Prostate gland (tissue), 2 donors: ENCODE data around the gene C1orf105.

ENCODE experiments used
- POLR2A ChIP-seq: fragments of 450-650 bp; IDR thresholded peaks from one replicate; pipeline ENCODE4 v1.6.1; 2016; ENCODE audit warnings: antibody characterized with exemption, mild to moderate bottlenecking
- POLR2AphosphoS5 ChIP-seq: sonication (generic); formaldehyde crosslinking; IDR thresholded peaks from one replicate; pipeline ENCODE4 v1.6.1; 2017; ENCODE audit warnings: antibody characterized with exemption
- TF ChIP-seq, protein P1 (sequence below), 4 experiments: fragments of 200-600 bp in 2 of 4; fragments of 450-650 bp in 2 of 4; sonication (generic) in 2 of 4; IDR thresholded peaks; 1 replicate in 3 of 4; 2 replicates in 1 of 4; pipeline ENCODE4 v1.5.1; 2016 to 2019; ENCODE audit warnings: antibody characterized with exemption in 4 of 4, mild to moderate bottlenecking in 2 of 4, moderate library complexity in 2 of 4

DNA sequence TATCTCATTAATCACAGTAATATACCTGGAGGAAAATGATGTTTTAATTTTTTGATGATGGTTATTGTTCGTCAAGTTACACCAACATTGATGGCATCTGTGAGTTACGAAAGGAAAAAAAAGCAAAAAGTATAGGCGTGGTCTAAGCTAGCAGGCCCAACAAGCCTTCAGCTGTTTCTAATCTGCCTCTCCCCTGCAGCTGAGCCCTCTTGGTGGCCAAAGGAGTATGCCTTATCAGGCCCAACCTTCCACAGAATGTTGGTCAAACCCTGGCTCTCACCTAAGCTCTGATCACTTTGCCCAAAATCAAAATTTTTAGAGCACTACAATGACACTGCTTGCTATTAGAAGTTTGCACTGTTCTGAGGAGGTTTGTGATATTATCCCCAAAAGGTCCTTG, 4.9 kb downstream of the C1orf105 start:
- TF ChIP-seq POLR2A (no peak), POLR2AphosphoS5 (no peak)
- TF ChIP-seq, protein P1, sequence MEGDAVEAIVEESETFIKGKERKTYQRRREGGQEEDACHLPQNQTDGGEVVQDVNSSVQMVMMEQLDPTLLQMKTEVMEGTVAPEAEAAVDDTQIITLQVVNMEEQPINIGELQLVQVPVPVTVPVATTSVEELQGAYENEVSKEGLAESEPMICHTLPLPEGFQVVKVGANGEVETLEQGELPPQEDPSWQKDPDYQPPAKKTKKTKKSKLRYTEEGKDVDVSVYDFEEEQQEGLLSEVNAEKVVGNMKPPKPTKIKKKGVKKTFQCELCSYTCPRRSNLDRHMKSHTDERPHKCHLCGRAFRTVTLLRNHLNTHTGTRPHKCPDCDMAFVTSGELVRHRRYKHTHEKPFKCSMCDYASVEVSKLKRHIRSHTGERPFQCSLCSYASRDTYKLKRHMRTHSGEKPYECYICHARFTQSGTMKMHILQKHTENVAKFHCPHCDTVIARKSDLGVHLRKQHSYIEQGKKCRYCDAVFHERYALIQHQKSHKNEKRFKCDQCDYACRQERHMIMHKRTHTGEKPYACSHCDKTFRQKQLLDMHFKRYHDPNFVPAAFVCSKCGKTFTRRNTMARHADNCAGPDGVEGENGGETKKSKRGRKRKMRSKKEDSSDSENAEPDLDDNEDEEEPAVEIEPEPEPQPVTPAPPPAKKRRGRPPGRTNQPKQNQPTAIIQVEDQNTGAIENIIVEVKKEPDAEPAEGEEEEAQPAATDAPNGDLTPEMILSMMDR (IDR thresholded peaks at IDR 0.05): no peak
